ENCODE data around the gene PDGFD.

The PDGFD gene

DNA sequence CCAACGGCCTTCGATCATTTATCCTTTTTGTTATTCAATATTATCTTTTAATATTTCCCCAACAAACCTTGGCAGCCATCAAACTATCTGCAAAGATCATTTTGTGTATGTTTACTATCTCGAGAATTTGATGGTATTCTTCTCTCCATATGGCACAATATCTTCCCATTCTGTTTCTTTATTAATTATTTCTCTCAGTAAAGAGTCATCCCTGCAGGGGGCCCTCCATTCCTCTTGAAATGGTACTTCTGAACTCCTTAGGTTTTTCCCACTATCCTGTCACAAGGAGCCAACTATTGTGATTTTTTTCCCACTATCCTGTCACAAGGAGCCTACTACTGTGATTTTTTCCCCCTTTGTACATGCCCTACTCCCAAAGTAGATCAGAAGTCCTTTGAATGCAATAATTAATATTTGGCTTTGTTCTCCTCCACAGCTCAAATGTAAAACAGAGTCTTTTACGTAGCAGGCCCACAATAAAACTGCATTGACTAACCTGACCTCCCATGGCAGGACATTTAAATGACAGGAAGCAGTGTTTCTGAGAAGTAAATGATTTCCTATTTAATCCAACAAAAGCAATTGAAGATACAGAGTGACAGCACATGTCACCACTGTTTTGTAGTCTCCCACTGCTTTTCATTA lies 43.3 kb downstream of the PDGFD start:
- no peak overlapping the region for H3K9ac ChIP-seq (ENCODE audit: insufficient read length)
- H3K9me3 ChIP-seq (ENCODE audit: low read depth, low read length) = no peaks in the 10 kb centered on the region
- TF ChIP-seq EZH2 (IDR thresholded peaks at IDR 0.05) (no peak), POLR2AphosphoS5 (IDR thresholded peaks at IDR 0.05; ENCODE audit: borderline replicate concordance, low read depth, low read length) (no peak), FOXP2 (optimal IDR thresholded peaks at IDR 0.05; ENCODE audit: control extremely low read depth, extremely low read length, insufficient read depth) (no peak)
- no peak overlapping the region for H3K4me3 ChIP-seq
- H3K36me3 ChIP-seq (ENCODE audit: insufficient read depth, low read length) = no peaks in the 10 kb centered on the region
- DNase-seq (ENCODE audit: low read depth, low spot score) = no peak
- no peak overlapping the region for H3K27ac ChIP-seq

DNA sequence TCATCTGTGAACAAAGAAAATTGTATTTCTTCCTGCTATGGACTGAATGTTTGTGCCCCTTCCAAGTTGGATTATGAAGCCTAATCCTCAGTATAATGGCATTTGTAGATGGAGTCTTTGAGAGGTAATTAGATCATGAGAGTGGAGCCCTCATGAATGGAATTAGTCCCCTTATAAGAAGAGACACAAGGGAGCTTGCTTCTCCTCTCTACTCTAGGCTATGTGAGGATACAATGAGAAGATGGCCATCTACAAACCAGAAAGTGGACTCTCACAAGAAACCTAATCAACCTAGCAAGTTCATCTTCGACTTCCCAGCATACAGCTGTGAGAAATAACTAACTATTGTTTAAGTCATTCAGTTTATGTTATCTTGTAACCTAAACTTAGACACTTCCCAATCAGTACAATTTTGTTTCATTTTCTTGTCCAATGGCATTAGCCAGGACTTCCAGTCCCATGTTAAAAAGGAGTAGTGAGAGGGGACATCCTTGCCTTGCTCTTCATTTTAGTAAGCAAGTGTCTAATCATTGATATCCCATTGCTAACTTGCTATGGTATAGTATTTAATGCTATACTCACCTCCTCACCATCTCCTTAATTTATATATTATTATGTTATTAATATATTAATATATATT lies 45.7 kb downstream of the PDGFD start:
- no peak for DNase-seq (ENCODE audit: low read depth, low spot score)
- H3K27ac ChIP-seq = no peak overlapping the region
- no peaks in the 10 kb centered on the region for H3K36me3 ChIP-seq (ENCODE audit: insufficient read depth, low read length)
- no peak overlapping the region for H3K4me3 ChIP-seq
- no peak for TF ChIP-seq POLR2AphosphoS5 (IDR thresholded peaks at IDR 0.05; ENCODE audit: borderline replicate concordance, low read depth, low read length)
- no peak for TF ChIP-seq FOXP2 (optimal IDR thresholded peaks at IDR 0.05; ENCODE audit: control extremely low read depth, extremely low read length, insufficient read depth)
- no peak for TF ChIP-seq EZH2 (IDR thresholded peaks at IDR 0.05)
- H3K9me3 ChIP-seq (ENCODE audit: low read depth, low read length) = peaks cover under 1% of the 10 kb centered on the region; the same call in 1 of the 2 replicates
- H3K9ac ChIP-seq (ENCODE audit: insufficient read length) = no peak overlapping the region

DNA sequence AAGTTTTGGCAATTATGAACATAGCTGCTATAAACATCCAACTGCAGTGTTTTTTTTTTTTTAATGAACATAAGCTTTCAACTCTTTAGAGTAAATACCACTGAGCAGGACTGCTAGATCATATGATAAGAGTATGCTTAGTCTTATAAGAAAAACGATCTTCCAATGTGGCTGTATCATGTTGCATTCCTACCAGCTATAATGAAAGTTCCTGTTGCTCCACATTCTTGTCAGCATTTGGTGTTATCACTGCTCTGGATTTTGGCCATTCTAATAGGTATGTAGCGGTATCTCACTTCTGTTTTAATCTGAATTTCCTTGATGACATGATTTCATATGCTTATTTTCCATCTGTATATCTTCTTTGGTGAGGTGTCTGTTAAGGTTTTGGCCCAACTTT lies 50.4 kb downstream of the PDGFD start:
- TF ChIP-seq FOXP2 (optimal IDR thresholded peaks at IDR 0.05; ENCODE audit: control extremely low read depth, extremely low read length, insufficient read depth) = no peak
- no peak for TF ChIP-seq POLR2AphosphoS5 (IDR thresholded peaks at IDR 0.05; ENCODE audit: borderline replicate concordance, low read depth, low read length)
- no peak for TF ChIP-seq EZH2 (IDR thresholded peaks at IDR 0.05)
- no peak overlapping the region for H3K27ac ChIP-seq
- no peak overlapping the region for H3K4me3 ChIP-seq
- H3K9ac ChIP-seq (ENCODE audit: insufficient read length) = no peak overlapping the region
- no peak for DNase-seq (ENCODE audit: low read depth, low spot score)
- H3K9me3 ChIP-seq (ENCODE audit: low read depth, low read length) = peaks cover 3% of the 10 kb centered on the region; the same call in 1 of the 2 replicates
- H3K36me3 ChIP-seq (ENCODE audit: insufficient read depth, low read length) = no peaks in the 10 kb centered on the region

DNA sequence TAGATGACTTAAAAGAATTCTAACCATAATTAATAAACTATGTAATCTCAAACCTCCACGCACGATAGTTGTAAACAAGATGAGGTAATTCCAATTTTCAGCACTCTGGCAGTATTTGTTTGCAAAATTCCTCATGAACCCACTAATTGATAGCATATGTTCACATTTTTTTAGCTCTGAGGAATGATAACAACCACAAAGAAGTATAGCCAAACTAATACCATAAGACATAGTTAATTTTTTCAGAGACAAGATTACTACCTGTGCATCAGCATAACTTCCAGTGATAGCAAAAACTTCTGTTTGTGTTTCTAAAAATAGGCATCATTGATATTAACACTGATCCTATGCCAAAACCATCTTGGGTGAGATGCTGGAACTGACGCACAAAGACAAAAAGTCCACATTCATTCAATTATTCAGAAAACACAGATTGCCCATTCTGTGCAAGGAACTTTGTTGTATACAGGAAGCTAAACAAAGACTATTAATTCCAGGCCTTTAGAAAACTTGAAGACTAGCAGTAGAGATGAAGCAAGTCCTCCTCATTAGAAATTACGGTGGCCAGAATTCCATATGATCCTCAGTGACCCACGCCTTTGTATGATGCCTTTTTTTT lies 57.7 kb downstream of the PDGFD start:
- no peaks in the 10 kb centered on the region for H3K9me3 ChIP-seq (ENCODE audit: low read depth, low read length)
- H3K27ac ChIP-seq = peak overlapping the region; percentile 74
- no peak overlapping the region for H3K9ac ChIP-seq (ENCODE audit: insufficient read length)
- peak; percentile 14 for TF ChIP-seq FOXP2 (optimal IDR thresholded peaks at IDR 0.05; ENCODE audit: control extremely low read depth, extremely low read length, insufficient read depth)
- TF ChIP-seq EZH2 (IDR thresholded peaks at IDR 0.05) = no peak
- no peaks in the 10 kb centered on the region for H3K36me3 ChIP-seq (ENCODE audit: insufficient read depth, low read length)
- H3K4me3 ChIP-seq = peak overlapping the region; percentile 38
- no peak for DNase-seq (ENCODE audit: low read depth, low spot score)

DNA sequence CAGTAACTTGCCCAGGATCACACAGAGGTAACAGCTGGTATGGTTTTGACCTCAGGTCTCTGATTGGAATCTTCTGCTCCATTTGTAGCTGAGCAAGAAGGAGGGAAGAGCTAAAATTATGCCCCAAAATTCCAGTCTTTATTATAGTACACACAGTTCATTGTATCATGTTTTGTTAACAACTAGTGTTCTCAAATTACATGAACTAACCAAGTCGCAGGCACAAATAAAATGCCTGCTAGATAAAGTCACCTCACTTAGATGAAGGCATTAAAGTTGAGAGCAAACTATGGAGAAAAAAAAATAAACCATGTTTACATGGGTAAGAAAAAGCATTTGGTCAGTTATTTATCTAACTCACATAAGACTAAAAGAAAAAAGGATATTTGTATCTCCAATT lies 58.8 kb downstream of the PDGFD start:
- H3K36me3 ChIP-seq (ENCODE audit: insufficient read depth, low read length) = no peaks in the 10 kb centered on the region
- DNase-seq (ENCODE audit: low read depth, low spot score) = no peak
- no peaks in the 10 kb centered on the region for H3K9me3 ChIP-seq (ENCODE audit: low read depth, low read length)
- peak overlapping the region; percentile 74 for H3K27ac ChIP-seq
- no peak overlapping the region for H3K9ac ChIP-seq (ENCODE audit: insufficient read length)
- TF ChIP-seq EZH2 (IDR thresholded peaks at IDR 0.05) (no peak), POLR2AphosphoS5 (IDR thresholded peaks at IDR 0.05; ENCODE audit: borderline replicate concordance, low read depth, low read length) (no peak)
- H3K4me3 ChIP-seq = peak overlapping the region; percentile 19; the same call in 1 of the 2 replicates

DNA sequence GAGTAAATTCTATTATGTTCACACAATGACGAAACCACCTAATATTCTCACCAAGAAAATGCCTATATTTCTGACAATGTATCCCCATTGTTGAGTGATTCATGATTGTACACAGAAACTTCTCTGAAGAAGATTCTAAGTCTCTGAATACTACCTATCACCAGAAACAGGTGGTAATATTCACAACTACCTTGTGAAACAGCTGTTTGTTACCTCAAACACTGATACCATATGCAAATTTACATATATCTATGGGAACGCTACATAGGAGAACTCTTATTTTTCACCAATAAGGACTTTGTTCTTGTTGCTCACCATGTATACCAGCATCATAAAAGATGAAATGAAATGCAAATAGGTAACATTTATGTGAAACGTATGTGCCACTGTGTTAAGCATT lies 59.3 kb downstream of the PDGFD start:
- H3K9me3 ChIP-seq (ENCODE audit: low read depth, low read length) = no peaks in the 10 kb centered on the region
- DNase-seq (ENCODE audit: low read depth, low spot score) = no peak
- no peaks in the 10 kb centered on the region for H3K36me3 ChIP-seq (ENCODE audit: insufficient read depth, low read length)
- no peak overlapping the region for H3K4me3 ChIP-seq
- no peak for TF ChIP-seq EZH2 (IDR thresholded peaks at IDR 0.05)
- no peak for TF ChIP-seq FOXP2 (optimal IDR thresholded peaks at IDR 0.05; ENCODE audit: control extremely low read depth, extremely low read length, insufficient read depth)
- no peak for TF ChIP-seq POLR2AphosphoS5 (IDR thresholded peaks at IDR 0.05; ENCODE audit: borderline replicate concordance, low read depth, low read length)
- no peak overlapping the region for H3K27ac ChIP-seq
- no peak overlapping the region for H3K9ac ChIP-seq (ENCODE audit: insufficient read length)

DNA sequence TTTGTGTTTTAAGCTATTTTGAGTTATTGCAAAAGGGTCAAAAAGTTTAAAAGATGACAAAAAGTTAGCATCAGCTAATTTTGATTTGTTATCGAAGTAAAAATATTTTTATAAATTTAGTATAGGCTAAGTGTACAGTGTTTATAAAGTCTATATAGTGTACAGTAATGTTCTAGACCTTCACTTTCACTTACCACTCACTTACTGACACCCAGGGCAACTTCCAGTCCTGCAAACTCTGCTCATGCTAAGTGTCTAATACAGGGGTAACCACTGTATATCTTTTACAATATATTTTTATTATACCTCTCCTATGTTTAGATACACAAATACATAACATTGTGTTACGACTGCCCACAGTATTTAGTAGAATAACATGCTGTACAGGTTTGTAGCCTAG lies 59.7 kb downstream of the PDGFD start:
- no peaks in the 10 kb centered on the region for H3K9me3 ChIP-seq (ENCODE audit: low read depth, low read length)
- DNase-seq (ENCODE audit: low read depth, low spot score) = no peak
- no peaks in the 10 kb centered on the region for H3K36me3 ChIP-seq (ENCODE audit: insufficient read depth, low read length)
- H3K27ac ChIP-seq = no peak overlapping the region
- no peak overlapping the region for H3K9ac ChIP-seq (ENCODE audit: insufficient read length)
- no peak overlapping the region for H3K4me3 ChIP-seq
- TF ChIP-seq FOXP2 (optimal IDR thresholded peaks at IDR 0.05; ENCODE audit: control extremely low read depth, extremely low read length, insufficient read depth) (no peak), EZH2 (IDR thresholded peaks at IDR 0.05) (no peak), POLR2AphosphoS5 (IDR thresholded peaks at IDR 0.05; ENCODE audit: borderline replicate concordance, low read depth, low read length) (no peak)

DNA sequence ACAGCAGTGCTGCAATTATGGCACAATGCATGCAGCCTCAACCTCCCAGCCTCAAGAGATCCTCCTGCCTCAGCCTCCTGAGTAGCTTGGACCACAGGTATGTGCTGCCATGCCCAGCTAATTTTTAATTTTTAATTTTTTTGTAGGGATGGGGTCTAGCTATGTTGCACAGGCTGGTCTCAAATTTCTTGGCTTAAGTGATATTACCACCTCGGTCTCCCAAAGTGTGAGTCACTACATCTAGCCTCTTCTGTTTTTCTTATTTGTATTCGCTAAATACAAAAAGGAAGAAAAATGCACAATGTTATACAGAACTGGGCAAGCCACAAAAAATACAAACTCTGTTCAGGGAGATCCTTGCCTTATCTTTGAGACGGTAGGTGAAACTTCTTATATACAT lies 65.4 kb downstream of the PDGFD start:
- no peak for TF ChIP-seq EZH2 (IDR thresholded peaks at IDR 0.05)
- TF ChIP-seq FOXP2 (optimal IDR thresholded peaks at IDR 0.05; ENCODE audit: control extremely low read depth, extremely low read length, insufficient read depth) = no peak
- TF ChIP-seq POLR2AphosphoS5 (IDR thresholded peaks at IDR 0.05; ENCODE audit: borderline replicate concordance, low read depth, low read length) = no peak
- no peaks in the 10 kb centered on the region for H3K9me3 ChIP-seq (ENCODE audit: low read depth, low read length)
- DNase-seq (ENCODE audit: low read depth, low spot score) = no peak
- no peak overlapping the region for H3K9ac ChIP-seq (ENCODE audit: insufficient read length)
- H3K27ac ChIP-seq = no peak overlapping the region
- H3K36me3 ChIP-seq (ENCODE audit: insufficient read depth, low read length) = no peaks in the 10 kb centered on the region
- H3K4me3 ChIP-seq = no peak overlapping the region

Data from SK-N-MC (cell line).